SK-N-SH (cell line): ENCODE results near the gene HDGFL3. TPM values are rescaled to one million over a fixed set of nuclear protein-coding genes. Genes with fewer than 3 reads are reported as not detected.

Experiments used
- CTCF ChIA-PET: fragments of 300-600, 350-600 bp; formaldehyde crosslinking; extraction: SDS; loops from one replicate; lab custom pipeline; 2021; lab: Yijun Ruan, JAX
- POLR2A ChIA-PET: fragments of 350-600 bp; sonication (Branson Sonifier 250); formaldehyde crosslinking; extraction: SDS; loops from one replicate; lab custom pipeline; 2020; ENCODE audit warnings: antibody characterized with exemption, inconsistent platforms; lab: Yijun Ruan, JAX
- DNase-seq: peaks from one replicate; pipeline ENCODE4 v3.0.0; 2012
- H2AFZ ChIP-seq: fragments of 200-600 bp; sonication (generic); 2 replicates; pipeline ENCODE4 v1.8.1; 2016; ENCODE audit warnings: antibody characterized with exemption, mild to moderate bottlenecking, low read depth
- H3F3A ChIP-seq: fragments of 200-600 bp; sonication (generic); replicated peaks from 2 replicates; pipeline ENCODE3; 2016; ENCODE audit warnings: antibody characterized with exemption, mild to moderate bottlenecking; ENCODE audit not compliant: insufficient read depth
- H3K27ac ChIP-seq, 2 experiments: fragments of 200-500 bp in 1 of 2; fragments of 200-600 bp in 1 of 2; sonication (Bioruptor generic) in 1 of 2; sonication (generic), shearing (Covaris generic) in 1 of 2; 2 replicates each; pipeline versions ENCODE4 v1.5.1 to v1.6.1; 2014 to 2016; ENCODE audit warnings: low read depth in 2 of 2, inconsistent platforms in 1 of 2, low read length in 1 of 2, mild to moderate bottlenecking in 1 of 2, mixed read lengths in 1 of 2
- H3K27me3 ChIP-seq: fragments of 200-600 bp; sonication (generic), shearing (Covaris generic); 2 replicates; pipeline ENCODE4 v1.6.1; 2016; ENCODE audit warnings: mixed run types; ENCODE audit not compliant: insufficient read depth
- H3K36me3 ChIP-seq, 2 experiments: fragments of 200-500 bp in 1 of 2; fragments of 200-600 bp in 1 of 2; sonication (Bioruptor generic) in 1 of 2; sonication (generic) in 1 of 2; replicated peaks in 1 of 2; 2 replicates each; pipeline versions ENCODE3 to v1.5.1; 2014 to 2016; ENCODE audit warnings: low read length in 1 of 2, mild to moderate bottlenecking in 1 of 2; ENCODE audit not compliant: insufficient read depth in 2 of 2, control insufficient read depth in 1 of 2
- H3K4me1 ChIP-seq, 2 experiments: fragments of 200-500 bp in 1 of 2; fragments of 200-600 bp in 1 of 2; sonication (Bioruptor generic) in 1 of 2; sonication (generic), shearing (Covaris generic) in 1 of 2; 2 replicates each; pipeline versions ENCODE4 v1.5.1 to v1.6.1; 2014 to 2016; ENCODE audit warnings: low read depth in 1 of 2, low read length in 1 of 2, mixed run types in 1 of 2; ENCODE audit not compliant: insufficient read depth in 2 of 2, control insufficient read depth in 1 of 2
- H3K4me2 ChIP-seq: fragments of 200-600 bp; sonication (generic), shearing (Covaris generic); 2 replicates; pipeline ENCODE4 v1.6.1; 2017; ENCODE audit warnings: mixed run types
- H3K4me3 ChIP-seq, 2 experiments: fragments of 200-500 bp in 1 of 2; fragments of 200-600 bp in 1 of 2; sonication (Bioruptor generic) in 1 of 2; sonication (generic), shearing (Covaris generic) in 1 of 2; 2 replicates each; pipeline versions ENCODE4 v1.5.1 to v1.8.1; 2014 to 2016; ENCODE audit warnings: low read depth in 2 of 2, inconsistent platforms in 1 of 2, low read length in 1 of 2, mild to moderate bottlenecking in 1 of 2, mixed read lengths in 1 of 2, moderate library complexity in 1 of 2
- H3K79me2 ChIP-seq: fragments of 200-600 bp; sonication (generic); 2 replicates; pipeline ENCODE4 v1.8.1; 2017; ENCODE audit warnings: mild to moderate bottlenecking; ENCODE audit not compliant: insufficient read depth
- H3K9ac ChIP-seq: fragments of 200-600 bp; sonication (generic); 2 replicates; pipeline ENCODE4 v1.6.1; 2017; ENCODE audit warnings: mixed run types
- H3K9me2 ChIP-seq: fragments of 200-600 bp; sonication (generic); 2 replicates; pipeline ENCODE4 v1.6.1; 2017; ENCODE audit warnings: mixed run types
- H3K9me3 ChIP-seq: fragments of 200-600 bp; sonication (generic); 2 replicates; pipeline ENCODE4 v1.6.1; 2017; ENCODE audit warnings: mixed run types, mild to moderate bottlenecking, moderate library complexity
- H4K20me1 ChIP-seq: fragments of 200-600 bp; sonication (generic); 2 replicates; pipeline ENCODE4 v1.6.1; 2017; ENCODE audit warnings: mild to moderate bottlenecking, mixed run types; ENCODE audit not compliant: insufficient read depth
- CHD2 ChIP-seq: fragments of 150-350 bp; IDR thresholded peaks from 2 replicates; pipeline ENCODE4 v1.6.1; 2018; ENCODE audit warnings: low read length; ENCODE audit not compliant: partially characterized antibody
- ELF1 ChIP-seq: IDR thresholded peaks from 2 replicates; pipeline ENCODE4 v1.4.0; 2012
- FOSL2 ChIP-seq: IDR thresholded peaks from 2 replicates; pipeline ENCODE4 v1.4.0; 2012; ENCODE audit warnings: low read depth, mild to moderate bottlenecking, moderate library complexity, borderline replicate concordance
- FOXM1 ChIP-seq: IDR thresholded peaks from 2 replicates; pipeline ENCODE4 v1.4.0; 2012; ENCODE audit warnings: low read depth, mild to moderate bottlenecking
- GATA2 ChIP-seq: sonication (generic); formaldehyde crosslinking; IDR thresholded peaks from 2 replicates; pipeline ENCODE4 v1.5.0; 2020; ENCODE audit warnings: mild to moderate bottlenecking, missing genetic modification reagents
- IRF3 ChIP-seq: fragments of 150-350 bp; IDR thresholded peaks from 2 replicates; pipeline ENCODE4 v1.6.1; 2016; ENCODE audit warnings: mild to moderate bottlenecking, low read depth, low read length
- MEF2A ChIP-seq: IDR thresholded peaks from 2 replicates; pipeline ENCODE4 v1.4.0; 2012; ENCODE audit warnings: low read depth, borderline replicate concordance
- NRF1 ChIP-seq: IDR thresholded peaks from 2 replicates; pipeline ENCODE4 v1.6.1; 2012; ENCODE audit warnings: low read depth, mild to moderate bottlenecking, low read length
- PBX3 ChIP-seq: IDR thresholded peaks from 2 replicates; pipeline ENCODE4; 2012
- POLR2AphosphoS5 ChIP-seq: IDR thresholded peaks from 2 replicates; pipeline ENCODE4 v1.6.1; 2012; ENCODE audit warnings: low read depth, low read length
- RAD21 ChIP-seq: IDR thresholded peaks from 2 replicates; pipeline ENCODE4 v1.6.1; 2012; ENCODE audit warnings: mild to moderate bottlenecking, low read length
- RCOR1 ChIP-seq: fragments of 150-350 bp; IDR thresholded peaks from 2 replicates; pipeline ENCODE4 v1.6.1; 2017; ENCODE audit warnings: antibody characterized with exemption, low read length
- SIN3A ChIP-seq: IDR thresholded peaks from 2 replicates; pipeline ENCODE4 v1.6.1; 2012; ENCODE audit warnings: low read depth, mild to moderate bottlenecking, low read length, moderate library complexity, borderline replicate concordance
- ZBTB33 ChIP-seq: IDR thresholded peaks from 2 replicates; pipeline ENCODE4 v1.4.0; 2012; ENCODE audit warnings: low read depth, borderline replicate concordance
- WGBS: methylation state at CpG from one replicate; pipeline ENCODE4 v1.1.6; 2017; ENCODE audit warnings: low lambda C conversion rate; 5-methylcytosine and 5-hydroxymethylcytosine counted together
- polyA plus RNA-seq, 3 experiments: library from polyadenylated mRNA; depleted of rRNA; stranded (reverse); fragments of >200 nt; gene quantifications; 2 replicates each; pipeline ENCODE4 v1.2.3, GENCODE V29; 2012
- TF ChIP-seq, protein P1 (sequence below): IDR thresholded peaks from 2 replicates; pipeline ENCODE4 v1.4.0; 2012; ENCODE audit warnings: low read depth

The HDGFL3 gene
- polyA plus RNA-seq, 1 of the 3 experiments (the other 2 are of a cell fraction) = 8.0 TPM

DNA sequence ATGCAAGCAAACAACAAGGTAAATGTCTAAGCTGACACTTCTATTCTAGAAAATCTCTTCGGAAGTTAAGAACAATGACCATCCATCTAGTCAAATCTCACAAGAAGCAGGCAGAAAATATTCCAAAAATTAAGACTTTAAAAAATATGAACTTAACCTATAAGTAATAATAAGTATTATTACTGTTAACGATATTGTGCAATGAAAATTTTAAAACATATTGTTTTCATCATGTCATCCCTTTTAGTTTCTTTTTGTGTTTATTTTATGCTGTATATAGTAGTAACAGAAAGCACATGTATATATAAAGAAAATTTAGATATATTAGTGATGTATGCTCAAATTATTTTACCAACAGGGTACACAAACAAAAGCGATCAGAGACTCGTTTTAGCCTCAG lies 4.1 kb downstream of the HDGFL3 start (continued):
- no peak for TF ChIP-seq RCOR1
- TF ChIP-seq FOXM1 = no peak

DNA sequence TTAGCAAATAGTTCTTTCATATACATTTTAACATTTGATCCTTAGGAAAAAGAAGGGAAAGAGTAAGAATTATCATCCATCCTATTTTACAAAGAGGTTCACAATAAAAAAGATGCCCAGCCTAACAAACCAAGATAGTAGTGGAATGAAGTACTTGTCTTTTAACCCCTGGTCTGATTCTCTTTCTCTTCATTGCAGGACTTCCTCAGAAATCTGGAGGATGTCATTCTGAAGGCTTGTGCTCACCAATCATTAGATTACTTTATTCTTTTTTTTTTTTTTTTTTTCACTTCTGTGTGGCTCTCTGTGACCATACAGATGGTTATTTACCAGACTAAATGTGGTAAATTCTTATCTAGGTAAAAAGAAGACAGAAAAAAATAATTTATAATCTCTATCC lies 7.0 kb downstream of the HDGFL3 start:
- ChIA-PET POLR2A (no interaction called here), CTCF (no interaction called here)
- no peaks in the 10 kb centered on the region for H3K9me2 ChIP-seq
- peaks cover 43% of the 10 kb centered on the region for H4K20me1 ChIP-seq
- peak overlapping the region; percentile 16 to 22; a peak in 2 of 4 replicates for H3K27ac ChIP-seq
- H3K79me2 ChIP-seq = peaks cover 97% of the 10 kb centered on the region
- no peak overlapping the region for H3K9ac ChIP-seq
- TF ChIP-seq ELF1 = no peak
- TF ChIP-seq PBX3 = 0 out of 2 replicates have a peak, but pooled peaks have one; percentile 28
- H3K4me2 ChIP-seq = no peak overlapping the region
- no peaks in the 10 kb centered on the region for H3K27me3 ChIP-seq
- no peaks in the 10 kb centered on the region for H3K9me3 ChIP-seq
- DNase-seq = no peak
- H3F3A ChIP-seq = peaks cover 19% of the 10 kb centered on the region
- H3K4me3 ChIP-seq = no peak overlapping the region
- H3K4me1 ChIP-seq = peaks cover 0 to 18% of the 10 kb centered on the region in 2 experiments; a peak in 3 of 4 replicates
- no peaks in the 10 kb centered on the region for H3K36me3 ChIP-seq
- H2AFZ ChIP-seq = no peak overlapping the region

DNA sequence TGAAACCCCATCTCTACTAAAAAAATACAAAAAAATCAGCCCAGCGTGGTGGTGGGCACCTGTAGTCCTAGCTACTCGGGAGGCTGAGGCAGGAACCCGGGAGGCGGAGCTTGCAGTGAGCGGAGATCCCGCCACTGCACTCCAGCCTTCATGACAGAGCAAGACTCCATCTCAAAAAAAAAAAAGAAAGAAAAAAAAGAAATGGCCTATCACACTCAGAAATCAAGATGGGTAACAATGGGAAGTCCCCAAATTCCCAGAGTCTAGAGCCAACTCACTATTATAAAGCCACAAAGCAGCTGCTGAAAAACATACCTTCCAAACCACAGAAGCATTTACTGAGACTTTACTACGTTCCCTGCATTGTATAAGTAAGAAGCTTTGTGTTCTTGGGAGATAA lies 7.5 kb downstream of the HDGFL3 start:
- Histone ChIP-seq H3K27ac (peak overlapping the region in 1 of 2 experiments; percentile 22; a peak in 1 of 4 replicates), H2AFZ (no peak overlapping the region), H3F3A (peaks cover 15% of the 10 kb centered on the region), H3K36me3 (no peaks in the 10 kb centered on the region), H3K9me3 (no peaks in the 10 kb centered on the region), H3K9me2 (no peaks in the 10 kb centered on the region), H3K4me3 (no peak overlapping the region), H4K20me1 (peaks cover 40% of the 10 kb centered on the region), H3K27me3 (no peaks in the 10 kb centered on the region), H3K9ac (no peak overlapping the region), H3K4me2 (no peak overlapping the region), H3K4me1 (peaks cover 0 to 14% of the 10 kb centered on the region in 2 experiments; a peak in 3 of 4 replicates), H3K79me2 (peaks cover 97% of the 10 kb centered on the region)
- no peak for DNase-seq
- 94% methylated on average over 7 of the region's 7 CpGs for WGBS
- ChIA-PET POLR2A (no interaction called here), CTCF (interaction anchor here (1.0 kb wide), 1 partner anchor 14 kb away, joined by 3 read pairs; no protein-coding TSS in a partner anchor)
- no peak for TF ChIP-seq POLR2AphosphoS5
- no peak for TF ChIP-seq SIN3A
- no peak for TF ChIP-seq ELF1
- no peak for TF ChIP-seq IRF3
- TF ChIP-seq CHD2 = no peak
- TF ChIP-seq RAD21 = no peak
- no peak for TF ChIP-seq ZBTB33
- TF ChIP-seq, protein P1, sequence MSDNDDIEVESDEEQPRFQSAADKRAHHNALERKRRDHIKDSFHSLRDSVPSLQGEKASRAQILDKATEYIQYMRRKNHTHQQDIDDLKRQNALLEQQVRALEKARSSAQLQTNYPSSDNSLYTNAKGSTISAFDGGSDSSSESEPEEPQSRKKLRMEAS = no peak
- no peak for TF ChIP-seq GATA2
- no peak for TF ChIP-seq MEF2A
- TF ChIP-seq FOSL2 = no peak
- TF ChIP-seq NRF1 = no peak
- TF ChIP-seq PBX3 = no peak
